ENCODE measurements around the gene GUCA2A. TPM values are rescaled to one million over a fixed set of nuclear protein-coding genes. Genes with fewer than 3 reads are reported as not detected.

GUCA2A gene, protein sequence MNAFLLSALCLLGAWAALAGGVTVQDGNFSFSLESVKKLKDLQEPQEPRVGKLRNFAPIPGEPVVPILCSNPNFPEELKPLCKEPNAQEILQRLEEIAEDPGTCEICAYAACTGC
- total RNA-seq = not detected in 2 replicates
- polyA plus RNA-seq = not detected in 2 replicates
- polyA plus RNA-seq (2012) = not detected in 2 replicates
- polyA minus RNA-seq (ENCODE audit: low replicate concordance) = not detected in 2 replicates

DNA sequence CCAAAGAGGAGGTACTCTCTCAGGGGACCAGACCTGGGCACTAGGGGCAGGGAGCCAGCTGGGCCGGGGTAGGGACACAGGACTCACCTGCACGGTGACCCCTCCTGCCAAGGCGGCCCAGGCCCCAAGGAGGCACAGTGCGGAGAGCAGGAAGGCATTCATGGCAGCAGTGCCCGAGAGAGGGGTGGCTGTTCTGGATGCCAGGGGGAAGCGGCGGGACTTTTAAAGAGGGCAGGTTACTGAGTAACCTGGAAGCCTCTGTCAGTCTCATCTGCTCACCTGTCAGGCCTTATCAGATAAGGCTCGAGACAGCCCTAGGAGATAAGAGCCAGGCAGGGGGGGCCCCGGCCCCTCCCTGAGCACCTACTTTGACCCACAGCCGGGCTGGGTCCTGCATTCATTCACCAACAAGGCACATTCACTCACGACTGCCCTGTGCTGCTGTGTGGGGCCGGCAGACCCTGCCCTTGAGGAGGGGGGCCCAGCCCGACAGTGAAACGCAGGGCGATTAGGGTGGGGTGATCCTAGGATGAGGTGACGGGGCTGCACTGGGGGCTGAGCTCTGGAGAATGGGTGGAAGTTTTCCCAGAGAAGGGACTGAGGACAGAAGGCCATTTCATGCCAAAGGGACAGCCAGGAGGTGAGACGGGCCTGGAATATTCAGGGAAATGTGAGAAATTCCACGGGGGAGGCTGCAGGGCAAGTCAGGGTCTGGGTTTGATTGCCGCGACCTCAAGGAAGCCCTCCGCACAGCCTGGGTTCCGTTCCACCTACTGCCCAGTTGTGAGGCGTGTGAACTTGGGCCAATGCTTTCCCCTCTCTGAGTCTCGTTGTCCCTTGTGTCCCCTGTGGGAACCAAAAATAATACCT, at the start of gene GUCA2A:
TSS of gene GUCA2A (minus strand) at position 195 of the 870 bp plus-strand sequence. CDS start at position 162, 33 bp downstream.
- no peak within 1 kb of the TSS for H3K4me3 ChIP-seq (replicated peaks in 1 of 4; ENCODE audit: control extremely low read depth in 1 of 4, insufficient read depth in 1 of 4, low read depth in 3 of 4, low read length in 4 of 4)
- TF ChIP-seq EZH2 (IDR thresholded peaks at IDR 0.05; ENCODE audit: low read length, missing control alignments) = no peak
- no peak for TF ChIP-seq CTCF (conservative IDR thresholded peaks at IDR 0.05 in 1 of 2, IDR thresholded peaks at IDR 0.05 in 1 of 2; ENCODE audit: low read depth in 1 of 2, low read length in 2 of 2)
- no peaks in the 10 kb centered on the region for H3K9me3 ChIP-seq (ENCODE audit: control insufficient read depth, insufficient read depth, low read depth, low read length)
- H3K4me2 ChIP-seq (ENCODE audit: extremely low read depth, insufficient read depth, low read length) = no peak within 1 kb of the TSS
- DNase-seq (ENCODE audit: low read depth in 2 of 2) = no peak
- H3K9ac ChIP-seq (ENCODE audit: insufficient read depth, low read length) = no peak within 1 kb of the TSS
- no peak within 1 kb of the TSS for H3K27ac ChIP-seq (ENCODE audit: insufficient read depth, low read length)
- H3K27me3 ChIP-seq (ENCODE audit: control insufficient read depth, insufficient read depth, low read length) = no peaks in the 10 kb centered on the region
- no peaks in the 10 kb centered on the region for H3K4me1 ChIP-seq (ENCODE audit: control insufficient read depth, extremely low read depth, insufficient read depth, low read length)
- H3K36me3 ChIP-seq (ENCODE audit: control insufficient read depth, insufficient read depth, low read length) = no peaks in the 10 kb centered on the region
- H3K79me2 ChIP-seq (ENCODE audit: control insufficient read depth, insufficient read depth, low read length) = no peaks in the 10 kb centered on the region
- H2AFZ ChIP-seq (ENCODE audit: low read length) = no peak within 1 kb of the TSS
- no peaks in the 10 kb centered on the region for H4K20me1 ChIP-seq (ENCODE audit: control insufficient read depth, extremely low read depth, insufficient read depth, low read length)

GRCh38 chr1:42211224-42211623, 46.7 kb upstream of the GUCA2A start:
- TF ChIP-seq CTCF (conservative IDR thresholded peaks at IDR 0.05 in 1 of 2, IDR thresholded peaks at IDR 0.05 in 1 of 2; ENCODE audit: low read depth in 1 of 2, low read length in 2 of 2) = no peak
- TF ChIP-seq EZH2 (IDR thresholded peaks at IDR 0.05; ENCODE audit: low read length, missing control alignments) = no peak
- H3K4me1 ChIP-seq (ENCODE audit: control insufficient read depth, extremely low read depth, insufficient read depth, low read length) = peaks cover 21% of the 10 kb centered on the region
- H3K4me3 ChIP-seq (replicated peaks in 1 of 4; ENCODE audit: control extremely low read depth in 1 of 4, insufficient read depth in 1 of 4, low read depth in 3 of 4, low read length in 4 of 4) = no peak overlapping the region
- no peaks in the 10 kb centered on the region for H3K9me3 ChIP-seq (ENCODE audit: control insufficient read depth, insufficient read depth, low read depth, low read length)
- no peaks in the 10 kb centered on the region for H3K27me3 ChIP-seq (ENCODE audit: control insufficient read depth, insufficient read depth, low read length)
- DNase-seq (ENCODE audit: low read depth in 2 of 2) = peak; percentile 5 to 39
- no peak overlapping the region for H2AFZ ChIP-seq (ENCODE audit: low read length)
- no peaks in the 10 kb centered on the region for H3K36me3 ChIP-seq (ENCODE audit: control insufficient read depth, insufficient read depth, low read length)
- H3K27ac ChIP-seq (ENCODE audit: insufficient read depth, low read length) = peak overlapping the region; percentile 64
- peak overlapping the region; percentile 11 for H3K4me2 ChIP-seq (ENCODE audit: extremely low read depth, insufficient read depth, low read length)
- no peak overlapping the region for H3K9ac ChIP-seq (ENCODE audit: insufficient read depth, low read length)
- H4K20me1 ChIP-seq (ENCODE audit: control insufficient read depth, extremely low read depth, insufficient read depth, low read length) = no peaks in the 10 kb centered on the region
- H3K79me2 ChIP-seq (ENCODE audit: control insufficient read depth, insufficient read depth, low read length) = peaks cover 8% of the 10 kb centered on the region

DNA sequence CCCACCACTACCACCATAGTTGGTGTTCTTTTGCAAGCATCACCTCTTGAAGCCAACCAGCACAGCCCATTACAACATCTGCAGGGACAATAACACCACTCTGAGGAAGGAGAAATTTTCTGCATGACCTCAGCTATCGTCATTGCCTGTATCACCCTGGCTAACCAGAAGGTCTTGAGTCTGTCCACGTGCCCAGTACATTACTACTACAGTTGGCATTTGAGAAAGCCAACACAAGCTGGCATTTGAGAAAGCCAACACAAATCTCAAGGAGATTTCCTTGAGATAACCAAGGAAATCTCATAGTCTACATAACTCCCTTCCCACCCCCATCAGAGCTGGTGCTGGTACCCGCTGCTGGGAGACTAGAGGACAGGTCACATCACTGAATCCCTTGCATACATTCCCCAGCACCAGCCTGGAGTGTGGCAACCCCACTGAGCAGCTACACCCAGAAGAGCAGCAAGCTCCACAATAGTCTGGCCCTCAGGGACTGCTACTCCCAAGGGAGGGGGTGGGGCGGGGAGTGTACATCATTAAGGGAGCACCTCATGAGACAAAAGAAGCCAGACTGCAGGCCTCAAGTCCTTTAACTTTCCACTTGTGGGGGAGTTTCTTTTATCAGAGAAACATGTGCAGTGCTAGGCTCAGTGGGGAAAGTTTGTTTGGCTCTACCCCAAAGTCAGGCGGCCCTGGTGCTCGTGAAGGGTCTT, 46.0 kb upstream of the GUCA2A start:
- Histone ChIP-seq H2AFZ (ENCODE audit: low read length) (no peak overlapping the region), H3K9me3 (ENCODE audit: control insufficient read depth, insufficient read depth, low read depth, low read length) (no peaks in the 10 kb centered on the region), H3K4me3 (replicated peaks in 1 of 4; ENCODE audit: control extremely low read depth in 1 of 4, insufficient read depth in 1 of 4, low read depth in 3 of 4, low read length in 4 of 4) (no peak overlapping the region), H4K20me1 (ENCODE audit: control insufficient read depth, extremely low read depth, insufficient read depth, low read length) (no peaks in the 10 kb centered on the region), H3K36me3 (ENCODE audit: control insufficient read depth, insufficient read depth, low read length) (no peaks in the 10 kb centered on the region), H3K27me3 (ENCODE audit: control insufficient read depth, insufficient read depth, low read length) (no peaks in the 10 kb centered on the region), H3K79me2 (ENCODE audit: control insufficient read depth, insufficient read depth, low read length) (peaks cover 8% of the 10 kb centered on the region), H3K9ac (ENCODE audit: insufficient read depth, low read length) (no peak overlapping the region), H3K27ac (ENCODE audit: insufficient read depth, low read length) (peak overlapping the region; percentile 64), H3K4me2 (ENCODE audit: extremely low read depth, insufficient read depth, low read length) (peak overlapping the region; percentile 52), H3K4me1 (ENCODE audit: control insufficient read depth, extremely low read depth, insufficient read depth, low read length) (peaks cover 21% of the 10 kb centered on the region)
- TF ChIP-seq CTCF (conservative IDR thresholded peaks at IDR 0.05 in 1 of 2, IDR thresholded peaks at IDR 0.05 in 1 of 2; ENCODE audit: low read depth in 1 of 2, low read length in 2 of 2) (no peak), EZH2 (IDR thresholded peaks at IDR 0.05; ENCODE audit: low read length, missing control alignments) (no peak)
- peak; percentile 26 to 89 for DNase-seq (ENCODE audit: low read depth in 2 of 2)

Data from fibroblast of lung (primary cell).